T-helper 22 cell (primary cell): Measurements from ENCODE around the gene C6orf132.
"Not testable (repeated sequence)": the region's sequence is repeated elsewhere in the genome, so short reads cannot be mapped to it uniquely, and the experiment has no call there.

ENCODE experiments used
- DNase-seq: peaks from one replicate; pipeline ENCODE4 v3.0.0-alpha.2; 2020; ENCODE audit warnings: low read depth

The C6orf132 gene

GRCh38 chr6:42142118-42142835 lies at the start of gene C6orf132:
Gene C6orf132, minus strand, starts transcription at chr6:42142620. Its CDS starts 176 bp downstream, at chr6:42142444.
- DNase-seq = no peak

- DNase-seq = no peak
These were observed 48.2 kb upstream of the C6orf132 start for GRCh38 chr6:42190554-42191183.

- DNase-seq = no peak
These were observed 46.0 kb upstream of the C6orf132 start for GRCh38 chr6:42188406-42188805.

GRCh38 chr6:42185597-42185996 lies 43.2 kb upstream of the C6orf132 start:
- DNase-seq = no peak

- no peak for DNase-seq
These were observed 42.1 kb upstream of the C6orf132 start for GRCh38 chr6:42184475-42184874.

- no peak for DNase-seq
These were observed 39.7 kb upstream of the C6orf132 start for GRCh38 chr6:42182101-42182500.

- DNase-seq = no peak
These were observed 37.5 kb upstream of the C6orf132 start for GRCh38 chr6:42179945-42180313.

- DNase-seq = no peak
These were observed 37.0 kb upstream of the C6orf132 start for GRCh38 chr6:42179261-42179944.

- DNase-seq = no peak
These were observed 35.3 kb upstream of the C6orf132 start for GRCh38 chr6:42177514-42178364.

GRCh38 chr6:42176981-42177380 lies 34.6 kb upstream of the C6orf132 start:
- no peak for DNase-seq

GRCh38 chr6:42175860-42176259 lies 33.4 kb upstream of the C6orf132 start:
- DNase-seq = no peak

GRCh38 chr6:42173101-42173500 lies 30.7 kb upstream of the C6orf132 start, which contains the start of gene GUCA1A:
Gene GUCA1A, plus strand, starts transcription at chr6:42173364. Its CDS starts 250 bp downstream, at chr6:42173614.
- no peak for DNase-seq

GRCh38 chr6:42171813-42172581 lies 29.6 kb upstream of the C6orf132 start:
- no peak for DNase-seq

GRCh38 chr6:42169780-42170179 lies 27.4 kb upstream of the C6orf132 start:
- not testable (repeated sequence) for DNase-seq

GRCh38 chr6:42168650-42169049 lies 26.2 kb upstream of the C6orf132 start:
- no peak for DNase-seq

- DNase-seq = peak; percentile 41
These were observed 24.2 kb upstream of the C6orf132 start for GRCh38 chr6:42166444-42167141.

- DNase-seq = no peak
These were observed 22.6 kb upstream of the C6orf132 start for GRCh38 chr6:42165016-42165415.

GRCh38 chr6:42163981-42164380 lies 21.6 kb upstream of the C6orf132 start:
- no peak for DNase-seq

GRCh38 chr6:42162812-42163211 lies 20.4 kb upstream of the C6orf132 start:
- no peak for DNase-seq

- no peak for DNase-seq
These were observed 20.0 kb upstream of the C6orf132 start for GRCh38 chr6:42162384-42162783.
